MM.1S (cell line): ENCODE data around the gene YBEY.

Experiments
- CTCF ChIP-seq: fragments of 300-600 bp; sonication (generic); IDR thresholded peaks from 2 replicates; pipeline ENCODE4 v1.5.1; 2016; ENCODE audit warnings: antibody characterized with exemption, low read length, mixed read lengths
- EZH2phosphoT487 ChIP-seq: fragments of 300-600 bp; sonication (generic); IDR thresholded peaks from 2 replicates; pipeline ENCODE4 v1.6.1; 2018; ENCODE audit warnings: antibody characterized with exemption, low read length

GRCh38 chr21:46319186-46319585 is 33.0 kb downstream of the YBEY start:
- no peak for TF ChIP-seq CTCF
- no peak for TF ChIP-seq EZH2phosphoT487
